MM.1S (cell line): Measurements from ENCODE around the gene GLRX3.

Experiments used
- DNase-seq: peaks from one replicate; pipeline ENCODE4 v3.0.0-alpha.2; 2015
- H2AFZ ChIP-seq: fragments of 300-600 bp; sonication (generic); 2 replicates; pipeline ENCODE4 v1.6.0; 2016; ENCODE audit warnings: antibody characterized with exemption, low read length
- H3F3A ChIP-seq: fragments of 300-600 bp; sonication (generic); 2 replicates; pipeline ENCODE4 v1.6.1; 2016; ENCODE audit warnings: mild to moderate bottlenecking, antibody characterized with exemption, low read length, moderate library complexity, mixed read lengths; ENCODE audit not compliant: insufficient read depth
- H3K27ac ChIP-seq: fragments of 300-600 bp; sonication (generic); 2 replicates; pipeline ENCODE4 v1.5.1; 2016; ENCODE audit warnings: mild to moderate bottlenecking, low read length
- H3K27me3 ChIP-seq: fragments of 300-600 bp; sonication (generic); replicated peaks from 2 replicates; pipeline ENCODE4 v1.6.0; 2016; ENCODE audit warnings: low read length; ENCODE audit not compliant: insufficient read depth
- H3K36me3 ChIP-seq: fragments of 300-600 bp; sonication (generic); replicated peaks from 2 replicates; pipeline ENCODE4 v1.6.1; 2016; ENCODE audit warnings: mild to moderate bottlenecking, low read length, mixed read lengths; ENCODE audit not compliant: insufficient read depth
- H3K4me1 ChIP-seq: fragments of 300-600 bp; sonication (generic); 2 replicates; pipeline ENCODE4 v1.6.1; 2016; ENCODE audit warnings: low read length, mixed read lengths
- H3K4me2 ChIP-seq: fragments of 300-600 bp; sonication (generic); 2 replicates; pipeline ENCODE4 v1.6.0; 2016; ENCODE audit warnings: low read depth, low read length
- H3K4me3 ChIP-seq: fragments of 300-600 bp; sonication (generic); 2 replicates; pipeline ENCODE4 v1.5.1; 2016; ENCODE audit warnings: low read length, mixed read lengths
- H3K79me2 ChIP-seq: fragments of 300-600 bp; sonication (generic); 2 replicates; pipeline ENCODE4 v1.6.1; 2016; ENCODE audit warnings: mixed run types, low read length, mixed read lengths
- H3K9ac ChIP-seq: fragments of 300-600 bp; sonication (generic); 2 replicates; pipeline ENCODE4 v1.6.1; 2016; ENCODE audit warnings: low read length, mixed read lengths
- H3K9me2 ChIP-seq: fragments of 300-600 bp; sonication (generic); replicated peaks from 2 replicates; pipeline ENCODE4 v1.6.1; 2016; ENCODE audit warnings: mild to moderate bottlenecking, low read length, mixed read lengths; ENCODE audit not compliant: insufficient read depth
- H3K9me3 ChIP-seq: fragments of 300-600 bp; sonication (generic); replicated peaks from 2 replicates; pipeline ENCODE4 v1.6.1; 2016; ENCODE audit warnings: mild to moderate bottlenecking, low read length, mixed read lengths; ENCODE audit not compliant: insufficient read depth
- H4K20me1 ChIP-seq: fragments of 300-600 bp; sonication (generic); 2 replicates; pipeline ENCODE4 v1.6.1; 2016; ENCODE audit warnings: mild to moderate bottlenecking, low read length, moderate library complexity, mixed read lengths; ENCODE audit not compliant: insufficient read depth
- CTCF ChIP-seq: fragments of 300-600 bp; sonication (generic); IDR thresholded peaks from 2 replicates; pipeline ENCODE4 v1.5.1; 2016; ENCODE audit warnings: antibody characterized with exemption, low read length, mixed read lengths
- EZH2 ChIP-seq: fragments of 300-600 bp; sonication (generic); optimal IDR thresholded peaks from 2 replicates; pipeline ENCODE3; 2017; ENCODE audit warnings: low read depth, mild to moderate bottlenecking, antibody characterized with exemption, low read length, mixed read lengths
- EZH2phosphoT487 ChIP-seq: fragments of 300-600 bp; sonication (generic); IDR thresholded peaks from 2 replicates; pipeline ENCODE4 v1.6.1; 2018; ENCODE audit warnings: antibody characterized with exemption, low read length

Gene GLRX3

GRCh38 chr10:130189608-130190054 is 53.4 kb downstream of the GLRX3 start:
- Histone ChIP-seq H3K27me3 (no peaks in the 10 kb centered on the region), H3K9ac (no peak overlapping the region), H2AFZ (no peak overlapping the region), H3K36me3 (no peaks in the 10 kb centered on the region), H3K9me3 (no peaks in the 10 kb centered on the region), H3K4me1 (no peaks in the 10 kb centered on the region), H3F3A (0 out of 2 replicates have a peak, but pooled peaks cover 5% of the 10 kb centered on the region), H3K4me3 (no peak overlapping the region), H3K4me2 (no peak overlapping the region), H4K20me1 (no peaks in the 10 kb centered on the region), H3K79me2 (no peaks in the 10 kb centered on the region), H3K27ac (no peak overlapping the region), H3K9me2 (no peaks in the 10 kb centered on the region)
- DNase-seq = no peak
- TF ChIP-seq EZH2 (no peak), EZH2phosphoT487 (no peak), CTCF (no peak)

- Histone ChIP-seq H3K9me3 (no peaks in the 10 kb centered on the region), H4K20me1 (no peaks in the 10 kb centered on the region), H2AFZ (peak overlapping the region; percentile 52), H3K36me3 (no peaks in the 10 kb centered on the region), H3K27me3 (no peaks in the 10 kb centered on the region), H3K27ac (no peak overlapping the region), H3K4me2 (peak overlapping the region; percentile 82), H3K4me3 (peak overlapping the region; percentile 65), H3K79me2 (no peaks in the 10 kb centered on the region), H3K9ac (peak overlapping the region; percentile 41; the same call in 1 of the 2 replicates), H3F3A (0 out of 2 replicates have a peak, but pooled peaks cover 5% of the 10 kb centered on the region), H3K4me1 (no peaks in the 10 kb centered on the region), H3K9me2 (no peaks in the 10 kb centered on the region)
- DNase-seq = peak; percentile 80
- TF ChIP-seq EZH2phosphoT487 (no peak), EZH2 (no peak), CTCF (peak; percentile 99)
Observed at GRCh38 chr10:130190055-130190736, 54.0 kb downstream of the GLRX3 start.

GRCh38 chr10:130190737-130191115 is 54.5 kb downstream of the GLRX3 start:
- no peak for TF ChIP-seq EZH2
- no peak for TF ChIP-seq CTCF
- no peak for TF ChIP-seq EZH2phosphoT487
- no peaks in the 10 kb centered on the region for H3K36me3 ChIP-seq
- H3K4me3 ChIP-seq = peak overlapping the region; percentile 65
- peak overlapping the region; percentile 52; the same call in 1 of the 2 replicates for H2AFZ ChIP-seq
- no peaks in the 10 kb centered on the region for H3K79me2 ChIP-seq
- H3K4me1 ChIP-seq = no peaks in the 10 kb centered on the region
- no peaks in the 10 kb centered on the region for H3K27me3 ChIP-seq
- no peak overlapping the region for H3K27ac ChIP-seq
- H4K20me1 ChIP-seq = no peaks in the 10 kb centered on the region
- peak overlapping the region; percentile 41; the same call in 1 of the 2 replicates for H3K9ac ChIP-seq
- H3K4me2 ChIP-seq = peak overlapping the region; percentile 82
- H3F3A ChIP-seq = 0 out of 2 replicates have a peak, but pooled peaks cover 5% of the 10 kb centered on the region
- H3K9me3 ChIP-seq = no peaks in the 10 kb centered on the region
- no peaks in the 10 kb centered on the region for H3K9me2 ChIP-seq
- DNase-seq = no peak
